Measurements from ENCODE around the gene PCK1. TPM values are rescaled to one million over a fixed set of nuclear protein-coding genes. Genes with fewer than 3 reads are reported as not detected.

Gene PCK1
- total and polyA plus RNA-seq, 5 donors, result 0.25 to 4.1 (median 0.80) TPM

GRCh38 chr20:57548177-57549058 is 12.5 kb upstream of the PCK1 start:
- H3K27ac ChIP-seq (ENCODE audit: low read length), result no peak overlapping the region
- ATAC-seq (no peak), DNase-seq (peak in 1 of 3 donors; percentile 66)
- H3K9me3 ChIP-seq (ENCODE audit: control insufficient read depth, low read length), result no peaks in the 10 kb centered on the region
- no peaks in the 10 kb centered on the region for H3K4me1 ChIP-seq (ENCODE audit: control insufficient read depth, insufficient read depth, low read length)
- 76% methylated on average over 21 of the region's 21 CpGs for WGBS
- no peaks in the 10 kb centered on the region for H3K27me3 ChIP-seq (ENCODE audit: control insufficient read depth, insufficient read depth)
- no peak overlapping the region for H3K4me3 ChIP-seq (ENCODE audit: low read length)
- intact Hi-C loops (cut with DNase I), result no loop called here

DNA sequence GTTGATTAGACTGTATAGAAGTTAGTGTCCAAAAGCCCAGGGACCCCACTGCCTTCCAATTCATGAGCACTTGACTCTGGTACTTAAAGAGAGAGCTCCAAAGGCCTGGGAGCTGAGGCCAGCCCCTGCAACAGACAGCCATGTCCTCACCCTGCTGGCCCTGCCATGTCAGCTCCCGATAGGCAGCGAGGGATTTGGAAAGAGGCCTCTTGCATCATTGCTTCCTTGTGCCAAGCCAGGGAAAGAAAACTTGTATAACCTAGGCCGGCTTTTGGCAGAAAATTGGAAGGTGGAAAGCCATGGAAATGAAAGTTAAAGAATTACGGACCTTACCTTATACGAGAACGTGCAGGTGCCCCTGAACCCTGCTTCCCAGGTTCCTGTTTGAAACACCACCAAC is 8.4 kb upstream of the PCK1 start:
- WGBS, result 89% methylated on average over 6 of the region's 6 CpGs
- intact Hi-C loops (cut with DNase I), result no loop called here
- DNase-seq (no peak), ATAC-seq (no peak)
- Histone ChIP-seq H3K4me1 (ENCODE audit: control insufficient read depth, insufficient read depth, low read length) (no peaks in the 10 kb centered on the region), H3K4me3 (ENCODE audit: low read length) (no peak overlapping the region), H3K27me3 (ENCODE audit: control insufficient read depth, insufficient read depth) (no peaks in the 10 kb centered on the region), H3K9me3 (ENCODE audit: control insufficient read depth, low read length) (no peaks in the 10 kb centered on the region), H3K27ac (ENCODE audit: low read length) (no peak overlapping the region)

GRCh38 chr20:57553376-57554018 is 7.4 kb upstream of the PCK1 start:
- H3K27ac ChIP-seq (ENCODE audit: low read length), result no peak overlapping the region
- intact Hi-C loops (cut with DNase I), result no loop called here
- 81% methylated on average over 11 of the region's 11 CpGs for WGBS
- H3K9me3 ChIP-seq (ENCODE audit: control insufficient read depth, low read length), result no peaks in the 10 kb centered on the region
- no peaks in the 10 kb centered on the region for H3K27me3 ChIP-seq (ENCODE audit: control insufficient read depth, insufficient read depth)
- no peak overlapping the region for H3K4me3 ChIP-seq (ENCODE audit: low read length)
- ATAC-seq, result no peak
- no peak for DNase-seq
- no peaks in the 10 kb centered on the region for H3K4me1 ChIP-seq (ENCODE audit: control insufficient read depth, insufficient read depth, low read length)

DNA sequence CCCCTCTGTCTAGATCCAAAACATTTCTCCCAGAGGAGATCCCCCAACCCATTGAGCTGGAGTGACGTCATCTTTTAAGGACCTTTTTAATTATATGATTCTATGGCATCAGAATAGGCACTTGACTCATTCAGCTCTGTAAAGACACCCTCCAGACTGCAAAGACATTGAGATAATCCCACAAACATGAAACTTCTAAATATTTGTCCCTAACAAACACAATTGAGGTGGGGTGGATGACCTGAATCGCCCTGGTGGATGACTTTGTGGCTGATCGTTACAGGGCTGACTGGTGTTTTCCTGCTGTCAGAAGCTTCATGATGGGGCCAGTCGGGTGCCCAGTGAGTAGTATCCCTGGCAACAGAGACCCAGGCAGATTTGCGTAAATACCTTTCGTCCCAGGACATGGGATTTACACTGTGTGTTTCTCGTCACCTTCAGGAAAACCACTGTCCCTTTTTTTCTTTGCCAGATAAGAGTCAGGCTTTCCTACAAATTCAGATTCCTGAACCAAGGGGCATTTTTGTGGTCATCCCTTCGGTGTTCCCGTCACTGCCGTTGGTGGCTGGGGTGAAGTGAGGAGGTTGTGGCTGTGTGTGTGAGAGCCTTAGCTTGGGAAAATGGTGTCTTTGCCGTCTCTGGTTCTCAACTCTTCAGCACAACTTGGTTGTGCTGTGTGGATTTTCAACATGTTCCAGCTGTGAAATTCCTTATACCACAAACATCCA is 5.3 kb upstream of the PCK1 start:
- Histone ChIP-seq H3K27ac (ENCODE audit: low read length) (no peak overlapping the region), H3K27me3 (ENCODE audit: control insufficient read depth, insufficient read depth) (no peaks in the 10 kb centered on the region), H3K4me3 (ENCODE audit: low read length) (no peak overlapping the region), H3K4me1 (ENCODE audit: control insufficient read depth, insufficient read depth, low read length) (no peaks in the 10 kb centered on the region), H3K9me3 (ENCODE audit: control insufficient read depth, low read length) (no peaks in the 10 kb centered on the region)
- intact Hi-C loops (cut with DNase I), result no loop called here
- DNase-seq, result no peak
- 74% methylated on average over 11 of the region's 11 CpGs for WGBS
- no peak for ATAC-seq

DNA sequence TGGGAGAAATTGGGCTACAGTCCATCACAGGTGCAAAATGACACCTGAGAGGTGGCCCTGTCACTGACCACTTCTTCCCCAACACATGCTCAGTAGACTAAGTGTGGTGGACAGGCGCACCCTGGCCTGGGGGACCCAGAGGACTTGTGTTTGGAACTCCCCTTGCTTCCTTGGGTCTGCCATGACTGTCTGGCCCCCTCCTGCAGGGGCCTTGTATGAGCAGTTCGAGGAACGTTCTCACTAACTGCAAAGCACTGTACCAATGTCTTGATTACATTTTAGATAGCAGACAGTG is 4.0 kb upstream of the PCK1 start:
- Histone ChIP-seq H3K27me3 (ENCODE audit: control insufficient read depth, insufficient read depth) (no peaks in the 10 kb centered on the region), H3K27ac (ENCODE audit: low read length) (no peak overlapping the region), H3K9me3 (ENCODE audit: control insufficient read depth, low read length) (no peaks in the 10 kb centered on the region), H3K4me1 (ENCODE audit: control insufficient read depth, insufficient read depth, low read length) (no peaks in the 10 kb centered on the region), H3K4me3 (ENCODE audit: low read length) (no peak overlapping the region)
- ATAC-seq, result no peak
- WGBS, result 75% methylated on average over 3 of the region's 3 CpGs
- intact Hi-C loops (cut with DNase I), result no loop called here
- DNase-seq, result no peak

- ATAC-seq (no peak), DNase-seq (no peak)
- Histone ChIP-seq H3K27ac (ENCODE audit: low read length) (no peak overlapping the region), H3K4me1 (ENCODE audit: control insufficient read depth, insufficient read depth, low read length) (no peaks in the 10 kb centered on the region), H3K27me3 (ENCODE audit: control insufficient read depth, insufficient read depth) (no peaks in the 10 kb centered on the region), H3K9me3 (ENCODE audit: control insufficient read depth, low read length) (no peaks in the 10 kb centered on the region), H3K4me3 (ENCODE audit: low read length) (no peak overlapping the region)
- WGBS, result 74% methylated on average over 9 of the region's 9 CpGs
- intact Hi-C loops (cut with DNase I), result no loop called here
Observed at GRCh38 chr20:57557926-57558613, 2.8 kb upstream of the PCK1 start.

DNA sequence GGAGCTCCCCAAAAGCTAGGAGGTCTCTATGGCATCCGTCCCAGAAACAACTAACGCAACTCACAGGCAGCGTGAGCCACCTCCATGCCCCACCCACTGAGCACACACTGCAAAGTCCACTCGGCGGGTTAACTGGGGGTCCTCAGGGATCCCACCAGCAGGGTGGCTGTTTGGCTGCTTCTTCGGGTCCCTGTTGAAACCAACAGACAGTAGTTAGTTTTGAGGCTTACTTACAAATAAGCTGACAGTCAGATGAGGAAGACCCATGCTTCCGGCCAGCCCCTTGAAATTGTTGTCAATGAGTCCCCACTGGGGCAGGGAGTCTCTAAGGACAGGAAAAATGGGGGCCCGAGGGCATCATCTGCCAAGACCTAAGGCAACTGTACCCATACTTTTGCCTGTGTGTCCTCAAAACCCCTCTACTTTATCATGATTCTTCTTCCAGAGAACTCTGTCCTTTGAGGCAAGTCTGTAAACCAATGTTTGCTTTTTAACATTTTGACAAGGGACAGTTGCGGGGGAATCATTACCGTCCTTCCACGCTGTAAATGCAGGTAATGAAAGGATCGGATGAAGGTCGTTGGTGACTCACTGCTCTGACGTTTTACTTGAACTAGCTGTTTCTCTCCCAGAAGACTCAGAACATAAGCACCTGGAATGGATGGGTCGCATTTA is 2.2 kb upstream of the PCK1 start:
- intact Hi-C loops (cut with DNase I), result no loop called here
- no peaks in the 10 kb centered on the region for H3K9me3 ChIP-seq (ENCODE audit: control insufficient read depth, low read length)
- ATAC-seq, result no peak
- H3K4me3 ChIP-seq (ENCODE audit: low read length), result no peak overlapping the region
- no peak for DNase-seq
- H3K4me1 ChIP-seq (ENCODE audit: control insufficient read depth, insufficient read depth, low read length), result no peaks in the 10 kb centered on the region
- H3K27me3 ChIP-seq (ENCODE audit: control insufficient read depth, insufficient read depth), result no peaks in the 10 kb centered on the region
- no peak overlapping the region for H3K27ac ChIP-seq (ENCODE audit: low read length)
- 68% methylated on average over 15 of the region's 15 CpGs for WGBS

DNA sequence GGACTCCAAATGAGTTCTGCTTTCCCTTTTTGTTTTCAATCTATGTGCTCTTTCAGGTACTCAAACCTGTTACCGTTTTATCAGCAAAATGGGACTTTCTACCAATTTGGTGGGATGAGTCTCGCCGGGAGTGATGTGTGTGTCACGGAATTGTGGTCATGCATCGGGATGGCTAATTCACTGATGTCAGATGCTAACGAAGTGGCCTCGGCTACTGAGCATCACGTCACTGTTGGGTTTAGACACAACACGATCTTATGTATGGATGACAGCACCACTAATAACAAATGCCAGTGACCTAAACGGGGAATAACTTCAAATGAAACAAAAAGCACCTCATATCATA is 1.6 kb upstream of the PCK1 start:
- ATAC-seq, result no peak
- Histone ChIP-seq H3K4me1 (ENCODE audit: control insufficient read depth, insufficient read depth, low read length) (no peaks in the 10 kb centered on the region), H3K27ac (ENCODE audit: low read length) (no peak overlapping the region), H3K9me3 (ENCODE audit: control insufficient read depth, low read length) (no peaks in the 10 kb centered on the region), H3K4me3 (ENCODE audit: low read length) (no peak overlapping the region), H3K27me3 (ENCODE audit: control insufficient read depth, insufficient read depth) (no peaks in the 10 kb centered on the region)
- intact Hi-C loops (cut with DNase I), result no loop called here
- DNase-seq, result no peak
- whole genome bisulfite sequencing, result 86% methylated on average over 10 of the region's 10 CpGs

DNA sequence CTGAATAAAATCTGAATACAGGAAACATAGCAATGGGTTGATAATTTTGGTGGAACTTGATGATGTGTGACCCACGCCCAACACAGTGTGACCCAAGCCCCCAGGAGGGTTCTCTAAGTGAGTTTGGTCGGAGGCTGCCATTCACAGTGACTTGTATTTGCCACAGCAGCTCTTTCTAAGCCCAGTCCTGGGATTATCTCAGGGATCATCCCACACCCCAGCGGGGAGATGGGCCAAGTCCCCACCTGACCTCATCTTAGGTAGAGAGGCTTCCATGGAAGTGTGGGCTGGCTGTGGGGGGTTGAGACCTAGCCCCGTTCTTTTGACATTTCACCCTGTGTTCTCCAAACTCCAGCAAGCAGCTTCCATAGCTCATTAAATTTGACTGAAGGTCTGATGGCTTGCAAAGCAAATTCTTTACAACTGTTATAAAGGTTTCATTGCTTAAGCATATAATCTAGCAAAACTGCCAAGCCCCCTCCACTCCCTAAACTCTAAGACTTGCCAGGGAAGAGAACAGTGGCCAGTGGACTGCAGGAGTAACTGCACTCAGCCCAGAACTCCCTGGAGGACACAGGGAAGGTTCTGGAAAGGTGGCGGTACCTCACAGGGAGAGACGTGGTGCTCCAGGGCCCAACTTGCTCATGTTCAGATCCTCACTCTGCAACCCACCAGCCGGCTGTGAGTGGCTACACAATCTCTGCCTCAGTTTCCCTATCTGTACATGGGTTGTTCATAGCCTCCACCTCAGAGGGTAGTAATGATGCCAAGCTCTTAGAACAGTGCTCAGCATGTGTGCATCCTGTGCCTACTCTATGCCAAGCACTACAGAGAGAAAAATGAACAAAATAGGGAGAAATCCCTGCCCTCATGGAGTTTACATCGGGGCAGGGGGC is 1.0 kb upstream of the PCK1 start:
- intact Hi-C loops (cut with DNase I), result no loop called here
- DNase-seq (no peak), ATAC-seq (no peak)
- Histone ChIP-seq H3K27me3 (ENCODE audit: control insufficient read depth, insufficient read depth) (no peaks in the 10 kb centered on the region), H3K27ac (ENCODE audit: low read length) (no peak overlapping the region), H3K9me3 (ENCODE audit: control insufficient read depth, low read length) (no peaks in the 10 kb centered on the region), H3K4me3 (ENCODE audit: low read length) (no peak overlapping the region), H3K4me1 (ENCODE audit: control insufficient read depth, insufficient read depth, low read length) (no peaks in the 10 kb centered on the region)
- 73% methylated on average over 8 of the region's 8 CpGs for WGBS

Measured in right cardiac atrium (tissue), 5 donors.